Glutamatergic neuron (in vitro differentiated cells): Measurements from ENCODE around the gene FXYD2. TPM values are rescaled to one million over a fixed set of nuclear protein-coding genes. Genes with fewer than 3 reads are reported as not detected.
"Not testable (repeated sequence)": the region's sequence is repeated elsewhere in the genome, so short reads cannot be mapped to it uniquely, and the experiment has no call there.

Experiments
- DNase-seq: peaks from one replicate; pipeline ENCODE4 v3.0.0; 2022
- H3K27ac Mint-ChIP-seq: one replicate; pipeline ENCODE4 v1.8.0; 2020; ENCODE audit warnings: mild to moderate bottlenecking, mixed read lengths, inconsistent platforms; ENCODE audit not compliant: unreplicated experiment
- H3K27me3 Mint-ChIP-seq: one replicate; pipeline ENCODE4 v1.8.0; 2020; ENCODE audit warnings: mild to moderate bottlenecking, moderate library complexity, mixed read lengths, inconsistent platforms; ENCODE audit not compliant: unreplicated experiment
- H3K36me3 Mint-ChIP-seq: one replicate; pipeline ENCODE4 v1.8.0; 2020; ENCODE audit warnings: mild to moderate bottlenecking, mixed read lengths, inconsistent platforms; ENCODE audit not compliant: unreplicated experiment
- H3K4me1 Mint-ChIP-seq: one replicate; pipeline ENCODE4 v1.8.0; 2020; ENCODE audit warnings: mild to moderate bottlenecking, low read depth, mixed read lengths, inconsistent platforms; ENCODE audit not compliant: unreplicated experiment
- H3K4me3 Mint-ChIP-seq: one replicate; pipeline ENCODE4 v1.8.0; 2020; ENCODE audit warnings: mild to moderate bottlenecking, mixed read lengths, inconsistent platforms; ENCODE audit not compliant: unreplicated experiment
- H3K9me3 Mint-ChIP-seq: one replicate; pipeline ENCODE4 v1.8.0; 2020; ENCODE audit warnings: mild to moderate bottlenecking, moderate library complexity, mixed read lengths, inconsistent platforms; ENCODE audit not compliant: unreplicated experiment
- CTCF ChIP-seq: fragments of 200-600 bp; sonication (generic); IDR thresholded peaks from one replicate; pipeline ENCODE4 v1.5.0; 2021; ENCODE audit not compliant: partially characterized antibody, unreplicated experiment
- total RNA-seq: library from RNA; stranded (reverse); fragmentation: NEBNext Ultra II Directional; extraction: Animal tissue kit (Norgen Biotek cat#: 25700); gene quantifications from one replicate; pipeline ENCODE4 v1.2.1, GENCODE V29; 2021; ENCODE audit not compliant: unreplicated experiment

Gene FXYD2
- total RNA-seq, 1 donor from 2014 or later: 0.44 TPM

GRCh38 chr11:117816151-117816741 is 8.3 kb downstream of the FXYD2 start:
- no peak overlapping the region for H3K4me3 Mint-ChIP-seq
- DNase-seq: peak; percentile 36
- TF ChIP-seq CTCF: no peak
- H3K27ac Mint-ChIP-seq: no peak overlapping the region
- H3K4me1 Mint-ChIP-seq: peaks cover 9% of the 10 kb centered on the region
- peaks cover 4% of the 10 kb centered on the region for H3K9me3 Mint-ChIP-seq
- H3K36me3 Mint-ChIP-seq: no peaks in the 10 kb centered on the region
- H3K27me3 Mint-ChIP-seq: no peaks in the 10 kb centered on the region

GRCh38 chr11:117815262-117815803 is 9.2 kb downstream of the FXYD2 start:
- no peak for DNase-seq
- no peaks in the 10 kb centered on the region for H3K36me3 Mint-ChIP-seq
- peaks cover 9% of the 10 kb centered on the region for H3K4me1 Mint-ChIP-seq
- no peak overlapping the region for H3K4me3 Mint-ChIP-seq
- H3K27ac Mint-ChIP-seq: no peak overlapping the region
- H3K27me3 Mint-ChIP-seq: no peaks in the 10 kb centered on the region
- TF ChIP-seq CTCF: no peak
- H3K9me3 Mint-ChIP-seq: peaks cover 4% of the 10 kb centered on the region

- DNase-seq: no peak
- Mint-ChIP-seq H3K36me3 (no peaks in the 10 kb centered on the region), H3K4me3 (peak overlapping the region; percentile 11), H3K4me1 (peaks cover 10% of the 10 kb centered on the region), H3K9me3 (peaks cover 4% of the 10 kb centered on the region), H3K27me3 (peaks cover 1% of the 10 kb centered on the region), H3K27ac (no peak overlapping the region)
- TF ChIP-seq CTCF: no peak
These were observed 9.7 kb downstream of the FXYD2 start for GRCh38 chr11:117814766-117815261.

GRCh38 chr11:117814204-117814765 is 10.3 kb downstream of the FXYD2 start:
- Mint-ChIP-seq H3K27me3 (peaks cover 3% of the 10 kb centered on the region), H3K4me3 (no peak overlapping the region), H3K36me3 (no peaks in the 10 kb centered on the region), H3K4me1 (peaks cover 12% of the 10 kb centered on the region), H3K9me3 (peaks cover 4% of the 10 kb centered on the region), H3K27ac (no peak overlapping the region)
- TF ChIP-seq CTCF: no peak
- DNase-seq: no peak

GRCh38 chr11:117810056-117810451 is 14.5 kb downstream of the FXYD2 start:
- not testable (repeated sequence) for H3K27me3 Mint-ChIP-seq, H3K27ac Mint-ChIP-seq, H3K4me1 Mint-ChIP-seq, DNase-seq, H3K36me3 Mint-ChIP-seq, H3K9me3 Mint-ChIP-seq
- H3K4me3 Mint-ChIP-seq: peak overlapping the region; percentile 22
